ENCODE results near the gene TMEM174.

The TMEM174 gene, protein sequence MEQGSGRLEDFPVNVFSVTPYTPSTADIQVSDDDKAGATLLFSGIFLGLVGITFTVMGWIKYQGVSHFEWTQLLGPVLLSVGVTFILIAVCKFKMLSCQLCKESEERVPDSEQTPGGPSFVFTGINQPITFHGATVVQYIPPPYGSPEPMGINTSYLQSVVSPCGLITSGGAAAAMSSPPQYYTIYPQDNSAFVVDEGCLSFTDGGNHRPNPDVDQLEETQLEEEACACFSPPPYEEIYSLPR

GRCh38 chr5:73172951-73173350, at the start of gene TMEM174:
Gene TMEM174, plus strand, starts transcription at chr5:73173193. Its CDS starts 51 bp downstream, at chr5:73173244.
- no peak for DNase-seq

GRCh38 chr5:73125289-73125688, 47.7 kb upstream of the TMEM174 start:
- no peak for DNase-seq

- DNase-seq = no peak
Observed at GRCh38 chr5:73126381-73126780, 46.6 kb upstream of the TMEM174 start.

DNA sequence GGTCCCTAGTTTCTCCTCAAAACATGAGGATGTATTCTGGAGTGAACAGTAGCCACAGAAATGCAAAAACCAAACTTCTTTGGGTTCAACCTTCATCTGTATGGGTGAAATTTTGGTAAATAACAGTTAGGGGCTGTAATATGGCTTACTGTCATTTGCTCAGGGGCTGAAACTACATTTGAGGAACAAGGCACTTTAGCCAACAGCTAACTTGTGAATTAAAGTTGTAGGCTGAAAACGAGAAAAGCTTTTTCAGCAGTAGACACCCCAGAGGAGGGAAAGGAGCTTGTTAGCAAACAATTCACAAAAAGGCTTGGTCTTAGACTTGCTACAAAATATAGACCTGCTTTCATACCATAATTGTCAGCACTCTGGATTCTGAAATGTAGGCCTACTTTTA, 46.0 kb upstream of the TMEM174 start:
- DNase-seq = no peak

DNA sequence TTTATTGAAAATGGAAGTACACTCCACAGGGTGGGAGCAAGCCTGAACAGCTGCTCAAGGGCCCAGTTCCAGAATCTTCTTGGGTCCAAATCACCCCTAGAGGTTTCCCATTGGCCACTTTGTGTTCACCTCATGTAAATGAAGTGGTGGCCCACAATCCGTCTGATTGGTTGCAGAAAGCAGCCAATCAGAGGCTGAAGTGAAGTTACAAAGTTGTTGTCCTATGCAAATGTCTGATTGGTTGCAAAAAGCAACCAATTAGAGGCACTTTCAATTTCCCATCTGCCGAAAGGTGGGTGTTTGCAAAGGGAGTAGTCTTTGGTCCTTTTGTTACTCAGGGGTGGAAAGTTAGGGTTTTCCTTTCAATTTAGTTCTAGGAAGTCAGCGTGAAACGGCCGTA, 43.9 kb upstream of the TMEM174 start:
- DNase-seq = no peak

DNA sequence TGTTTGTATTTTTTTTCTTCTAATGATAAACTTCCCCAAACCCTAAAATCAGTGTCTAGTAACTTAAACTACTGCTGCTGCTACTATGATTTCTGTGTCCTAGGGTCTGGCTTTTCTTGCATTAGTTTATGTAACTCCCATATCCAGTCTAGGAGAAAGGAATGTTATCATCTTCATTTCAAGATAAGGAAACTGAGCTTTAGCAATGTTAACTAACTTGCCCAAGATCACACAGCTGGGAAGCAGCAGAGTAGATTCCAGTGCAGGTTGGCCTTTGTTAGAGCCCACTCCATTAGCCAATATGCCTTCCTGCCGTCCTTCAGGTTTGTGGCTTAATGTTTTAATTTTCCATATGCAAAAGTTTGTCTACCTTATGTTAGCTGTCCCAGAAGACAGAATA, 42.2 kb upstream of the TMEM174 start:
- no peak for DNase-seq

GRCh38 chr5:73131711-73132425, 41.1 kb upstream of the TMEM174 start:
- no peak for DNase-seq

DNA sequence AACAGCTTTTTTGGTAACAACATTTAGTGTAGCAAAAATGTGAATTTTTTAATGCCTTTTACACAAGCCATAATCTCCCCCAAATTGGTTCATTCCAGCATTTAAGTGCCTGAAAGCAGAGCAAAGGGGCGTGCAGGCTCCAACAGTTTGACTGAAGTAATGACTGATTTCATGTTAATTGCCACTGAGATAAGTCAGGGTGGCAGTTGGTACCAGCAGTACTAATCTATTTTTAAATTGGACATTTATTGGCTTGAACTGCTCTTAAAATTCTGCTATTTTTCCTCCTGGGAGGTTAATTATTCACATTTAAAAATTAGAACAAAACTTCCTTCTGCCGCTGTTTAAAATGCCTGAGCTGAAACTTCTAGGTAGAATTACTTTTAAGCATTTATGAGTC, 40.2 kb upstream of the TMEM174 start:
- DNase-seq = no peak

GRCh38 chr5:73135021-73135420, 38.0 kb upstream of the TMEM174 start:
- no peak for DNase-seq

DNA sequence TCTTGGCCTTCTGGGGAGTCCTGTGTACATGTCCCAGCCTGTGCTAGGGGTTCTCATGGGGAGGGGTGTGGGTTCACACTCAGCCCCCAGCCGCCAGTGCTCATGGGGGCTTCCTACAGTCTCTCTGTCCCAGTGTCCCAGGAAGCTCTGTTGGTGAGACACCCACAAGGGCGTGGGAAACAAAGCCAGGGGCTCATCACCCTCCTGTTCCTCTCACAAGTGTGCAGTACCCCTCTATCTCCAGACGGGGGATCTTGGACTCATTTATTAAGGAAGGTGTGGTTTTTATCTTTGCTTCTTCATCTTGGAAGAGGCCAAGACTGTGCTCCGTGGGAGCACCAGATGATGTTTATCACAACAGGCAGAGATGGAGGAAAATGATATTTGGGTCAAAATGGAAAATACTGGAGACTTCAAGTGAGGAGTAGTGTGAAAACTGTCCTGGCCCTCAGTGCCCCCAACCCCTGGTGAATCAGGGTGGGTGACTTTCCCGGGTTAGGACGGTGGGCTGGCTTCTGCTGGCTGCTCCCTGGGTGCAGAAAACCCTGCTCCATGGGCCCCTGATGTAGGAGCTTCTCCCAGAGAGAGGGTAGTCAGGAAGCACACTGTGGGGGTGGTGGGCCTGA, 37.5 kb upstream of the TMEM174 start:
- no peak for DNase-seq

- no peak for DNase-seq
Observed at GRCh38 chr5:73136055-73136562, 36.9 kb upstream of the TMEM174 start.

DNA sequence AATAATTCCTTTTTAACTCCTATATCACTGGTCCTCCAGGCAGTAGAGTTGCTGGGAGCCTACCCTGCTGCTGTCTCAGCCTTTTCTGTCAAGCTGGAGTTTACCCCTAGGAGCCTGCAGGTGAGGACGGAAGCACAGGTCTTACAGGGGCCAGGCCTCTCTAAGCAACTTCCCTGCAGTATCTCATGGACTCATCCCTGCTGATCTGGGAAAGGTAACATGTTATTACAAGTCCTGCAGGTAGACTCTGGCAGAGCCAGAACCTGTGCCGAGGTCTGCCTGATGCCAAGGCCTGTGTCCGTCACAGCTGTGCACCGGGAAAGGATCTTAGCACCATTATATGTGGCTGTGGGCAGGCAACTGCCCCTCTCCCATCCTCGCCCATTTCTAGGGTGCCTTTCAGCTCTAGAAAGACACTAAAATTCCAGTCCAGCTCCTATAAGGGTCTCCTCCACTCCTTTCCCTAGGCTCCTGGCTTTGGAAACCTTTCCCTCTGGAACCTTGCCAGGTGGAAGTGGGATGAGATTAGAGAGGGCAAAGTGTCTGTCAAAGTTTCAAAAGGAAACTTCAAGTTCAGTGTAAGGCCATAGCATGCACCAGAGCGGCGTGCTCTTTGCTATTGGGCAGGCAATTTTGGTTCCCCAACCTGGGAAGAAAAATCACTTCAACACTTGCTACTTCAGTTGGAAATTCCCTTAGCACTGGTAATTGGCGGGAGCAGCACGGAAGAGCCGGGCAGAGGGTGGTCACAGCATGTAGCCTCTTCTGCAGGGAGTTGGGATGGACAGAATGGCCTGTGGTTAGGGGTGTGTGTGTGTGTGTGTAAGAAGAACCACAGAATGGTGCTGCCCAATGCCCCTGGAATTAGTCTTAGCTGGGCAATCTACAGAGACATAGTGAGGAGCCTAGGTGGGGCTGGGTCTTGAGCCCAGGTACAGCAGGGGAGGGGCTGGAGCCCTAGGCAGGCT, 35.1 kb upstream of the TMEM174 start:
- no peak for DNase-seq

- no peak for DNase-seq
Observed at GRCh38 chr5:73139485-73139884, 33.5 kb upstream of the TMEM174 start.

DNA sequence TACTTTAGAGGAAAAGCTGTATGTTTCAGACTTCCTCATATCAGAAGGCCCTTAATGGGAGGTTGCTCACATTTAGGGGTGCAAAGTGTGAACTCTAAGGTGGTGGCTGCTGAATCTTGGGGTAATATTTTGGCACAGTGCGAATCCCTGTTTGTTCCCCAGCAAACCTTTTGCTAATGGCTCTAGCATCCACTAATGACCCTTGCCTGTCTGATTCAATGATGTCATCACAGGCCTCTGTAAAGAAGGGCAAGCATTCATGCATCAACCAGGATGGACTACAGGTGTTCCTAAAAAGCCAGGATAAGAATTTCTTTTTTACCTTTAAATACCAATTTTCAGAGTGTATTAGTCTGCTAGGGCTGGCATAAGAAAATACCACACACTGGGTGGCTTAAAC, 32.2 kb upstream of the TMEM174 start:
- DNase-seq = no peak

GRCh38 chr5:73142035-73142434, 31.0 kb upstream of the TMEM174 start:
- DNase-seq = no peak

DNA sequence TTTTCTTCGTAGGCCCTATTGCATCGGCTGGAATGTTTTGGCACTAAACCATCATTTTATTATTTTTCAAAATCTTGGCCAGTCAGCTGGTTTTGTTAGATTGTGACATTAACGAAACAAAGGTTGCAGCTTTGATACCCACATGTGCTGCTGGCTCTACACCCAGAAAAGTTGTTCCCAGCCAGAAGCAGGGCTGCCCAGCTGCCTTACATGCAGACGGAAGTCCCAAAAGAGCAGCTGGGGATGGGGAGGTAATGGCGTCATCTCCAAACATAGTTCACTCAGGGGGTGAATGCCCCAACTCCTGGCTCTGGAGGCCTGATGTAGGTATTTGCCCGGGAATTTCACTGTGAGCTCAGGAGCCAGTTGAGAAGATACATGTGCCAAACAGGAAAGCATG, 29.3 kb upstream of the TMEM174 start:
- DNase-seq = no peak

DNA sequence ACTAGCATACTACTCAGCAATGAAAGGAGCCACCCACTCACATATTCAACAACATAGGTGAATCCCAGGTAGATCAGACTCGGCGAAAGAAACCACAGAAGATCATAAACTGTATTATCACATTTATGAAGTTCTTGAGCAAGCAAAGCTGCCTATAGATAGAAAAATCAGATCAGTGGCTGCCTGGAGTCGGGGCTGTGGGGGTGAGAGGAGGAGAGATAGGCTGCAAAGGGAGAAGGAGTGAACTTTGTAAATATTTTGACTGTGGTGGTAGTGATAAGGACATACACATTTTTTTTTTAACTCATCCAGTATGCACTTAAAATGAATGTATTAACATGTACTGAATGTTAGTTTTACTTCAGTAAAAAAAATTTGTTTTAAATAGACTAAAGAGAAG, 23.5 kb upstream of the TMEM174 start:
- no peak for DNase-seq

GRCh38 chr5:73150876-73151275, 22.1 kb upstream of the TMEM174 start:
- DNase-seq = no peak

DNA sequence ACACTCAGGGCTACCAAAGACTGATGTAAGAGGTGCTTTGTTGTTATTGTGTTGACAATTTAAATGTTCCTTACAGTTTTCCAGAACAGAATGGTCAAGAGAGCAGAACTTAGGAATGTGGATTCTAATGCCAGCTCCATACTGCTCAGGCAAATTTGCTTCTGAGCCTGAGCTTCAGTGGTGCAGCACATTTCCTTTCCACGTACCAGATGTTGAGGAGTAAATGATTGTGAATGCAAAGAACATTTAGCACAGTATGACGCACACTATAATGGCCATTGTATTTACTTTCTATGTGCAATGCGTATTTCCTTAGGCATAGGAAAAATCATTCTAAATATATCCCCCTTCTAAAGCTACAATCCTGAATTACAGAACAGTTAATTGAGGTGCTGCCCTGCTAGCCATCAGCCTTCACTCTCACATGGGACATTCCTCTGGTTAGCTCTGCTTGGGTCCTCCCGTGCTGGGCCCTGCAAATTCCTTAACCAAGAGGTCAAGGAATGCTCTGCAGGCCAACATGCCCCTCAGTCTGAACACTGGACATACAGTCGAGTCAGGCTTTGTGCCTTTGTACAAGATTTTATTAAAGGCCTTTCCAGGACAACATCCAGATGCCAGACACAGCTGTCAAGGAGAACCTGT, 21.1 kb upstream of the TMEM174 start:
- no peak for DNase-seq

GRCh38 chr5:73152411-73153388, 20.3 kb upstream of the TMEM174 start:
- no peak for DNase-seq

- DNase-seq = no peak
Observed at GRCh38 chr5:73153513-73153912, 19.5 kb upstream of the TMEM174 start.

Measured in activated CD4-positive, alpha-beta T cell treated with anti-CD3 and anti-CD28 coated beads, Interleukin-2, amount 50 U/mL, for 4 hours (primary cell).